Measurements from ENCODE around the gene DHODH. TPM values are rescaled to one million over a fixed set of nuclear protein-coding genes. Genes with fewer than 3 reads are reported as not detected.

Gene DHODH
- total RNA-seq, 8 experiments from 2014 or later, result 3.7 to 17.1 (median 6.7) TPM

DNA sequence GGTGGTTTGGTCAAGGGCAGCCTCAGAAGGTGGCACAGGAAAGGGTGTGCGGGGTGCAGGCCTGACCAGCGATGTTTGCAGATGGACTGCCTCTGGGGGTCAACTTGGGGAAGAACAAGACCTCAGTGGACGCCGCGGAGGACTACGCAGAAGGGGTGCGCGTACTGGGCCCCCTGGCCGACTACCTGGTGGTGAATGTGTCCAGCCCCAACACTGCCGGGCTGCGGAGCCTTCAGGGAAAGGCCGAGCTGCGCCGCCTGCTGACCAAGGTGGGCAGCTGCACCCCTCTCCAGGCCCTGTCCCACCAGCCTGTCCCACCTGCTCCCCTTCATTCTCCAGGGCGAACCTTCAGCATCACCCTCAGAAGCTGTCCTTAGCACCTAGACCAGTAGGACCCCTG lies 12.5 kb downstream of the DHODH start:
- in situ Hi-C loops (cut with MboI; ENCODE audit: low pct_unique_long_range_greater_than_20kb in 2 of 9, low sequenced_read_pairs in 9 of 9, unreplicated experiment in 9 of 9), result no loop called here
- ATAC-seq (replicated peaks in 6 of 8), result no peak
- Histone ChIP-seq H3K27ac (no peak overlapping the region), H3K4me1 (replicated peaks in 1 of 2) (no peaks in the 10 kb centered on the region), H3K4me3 (no peak overlapping the region)
- WGBS, 10 experiments, result 98 to 100% (median 98%) methylated on average over 1 to 9 of the region's 15 CpGs; no CpG with 5 or more reads in 7 of the 10 experiments

DNA sequence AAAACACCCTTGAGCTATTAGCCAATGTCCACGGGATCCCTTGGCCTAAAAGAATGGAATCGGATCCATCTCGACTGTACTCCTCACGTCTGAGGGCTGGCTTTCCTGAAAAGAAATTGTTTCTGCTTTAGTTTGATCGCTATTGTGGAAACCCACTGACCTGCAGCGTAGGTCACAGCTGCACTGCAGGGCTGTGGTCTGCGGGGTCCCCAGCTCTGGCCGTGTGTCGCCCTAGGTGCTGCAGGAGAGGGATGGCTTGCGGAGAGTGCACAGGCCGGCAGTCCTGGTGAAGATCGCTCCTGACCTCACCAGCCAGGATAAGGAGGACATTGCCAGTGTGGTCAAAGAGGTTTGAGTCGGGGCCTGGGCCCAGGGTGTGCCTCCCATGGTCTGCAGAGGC lies 13.6 kb downstream of the DHODH start:
- no peak overlapping the region for H3K27ac ChIP-seq
- ATAC-seq (replicated peaks in 6 of 8), result no peak
- 76 to 100% (median 94%) methylated on average over 3 to 10 of the region's 13 CpGs; no CpG with 5 or more reads in 2 of the 10 experiments for WGBS, 10 experiments
- in situ Hi-C loops (cut with MboI; ENCODE audit: low pct_unique_long_range_greater_than_20kb in 2 of 9, low sequenced_read_pairs in 9 of 9, unreplicated experiment in 9 of 9), result no loop called here
- H3K4me1 ChIP-seq (replicated peaks in 1 of 2), result no peaks in the 10 kb centered on the region
- H3K4me3 ChIP-seq, result no peak overlapping the region

DNA sequence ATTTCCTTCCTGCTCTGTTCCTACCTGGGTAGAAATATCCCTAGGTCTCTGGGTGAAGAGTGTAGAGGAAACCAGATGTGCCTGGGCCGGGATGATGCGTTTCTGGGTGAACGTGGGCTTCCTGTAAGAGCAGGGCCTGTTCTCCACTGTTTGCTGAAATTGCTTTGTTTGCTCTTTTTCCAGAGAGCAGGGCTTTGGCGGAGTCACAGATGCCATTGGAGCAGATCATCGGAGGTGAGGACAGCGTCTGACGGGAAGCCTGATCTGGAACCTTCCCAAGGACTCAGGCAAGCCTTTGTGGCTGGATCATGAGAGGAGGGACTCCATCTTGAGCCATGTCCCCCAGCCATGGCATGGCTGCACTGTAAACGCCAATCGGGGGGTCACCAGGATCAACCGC lies 15.4 kb downstream of the DHODH start:
- in situ Hi-C loops (cut with MboI; ENCODE audit: low pct_unique_long_range_greater_than_20kb in 2 of 9, low sequenced_read_pairs in 9 of 9, unreplicated experiment in 9 of 9), result no loop called here

DNA sequence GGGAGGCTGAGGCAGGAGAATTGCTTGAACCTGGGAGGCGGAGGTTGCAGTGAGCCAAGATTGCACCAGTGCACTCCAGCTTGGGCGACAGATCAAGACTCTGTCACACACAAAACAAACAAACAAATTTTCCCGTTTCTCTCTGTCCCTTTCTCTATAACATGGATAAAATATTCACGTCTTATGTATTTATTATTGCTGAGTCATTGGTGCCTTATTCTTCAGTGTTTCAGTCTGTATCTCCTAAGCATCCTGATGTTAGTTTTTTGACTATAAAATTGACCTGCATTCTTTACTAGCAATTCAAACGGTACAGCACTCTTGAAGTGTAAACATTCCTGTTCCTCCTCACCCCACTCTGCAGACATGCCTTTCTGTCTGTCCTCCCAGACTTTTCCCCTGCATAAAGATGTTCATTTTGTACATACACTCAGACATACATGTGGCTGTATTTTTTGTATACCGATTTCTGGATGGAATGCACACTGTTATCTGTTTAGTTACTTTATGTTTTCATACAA lies 16.4 kb downstream of the DHODH start:
- WGBS, 10 experiments, result 38 to 100% (median 81%) methylated on average over 1 to 5 of the region's 6 CpGs
- in situ Hi-C loops (cut with MboI; ENCODE audit: low pct_unique_long_range_greater_than_20kb in 2 of 9, low sequenced_read_pairs in 9 of 9, unreplicated experiment in 9 of 9), result no loop called here
- Histone ChIP-seq H3K4me1 (replicated peaks in 1 of 2) (no peaks in the 10 kb centered on the region), H3K27ac (no peak overlapping the region), H3K4me3 (no peak overlapping the region)
- no peak for ATAC-seq (replicated peaks in 6 of 8)

More for the DNA sequence above, 15.4 kb downstream of the DHODH start:
- no peaks in the 10 kb centered on the region for H3K4me1 ChIP-seq (replicated peaks in 1 of 2)
- H3K4me3 ChIP-seq, result no peak overlapping the region
- WGBS, 10 experiments, result 90 to 100% (median 99%) methylated on average over 1 to 7 of the region's 10 CpGs; no CpG with 5 or more reads in 4 of the 10 experiments
- no peak overlapping the region for H3K27ac ChIP-seq
- ATAC-seq (replicated peaks in 6 of 8), result no peak

DNA sequence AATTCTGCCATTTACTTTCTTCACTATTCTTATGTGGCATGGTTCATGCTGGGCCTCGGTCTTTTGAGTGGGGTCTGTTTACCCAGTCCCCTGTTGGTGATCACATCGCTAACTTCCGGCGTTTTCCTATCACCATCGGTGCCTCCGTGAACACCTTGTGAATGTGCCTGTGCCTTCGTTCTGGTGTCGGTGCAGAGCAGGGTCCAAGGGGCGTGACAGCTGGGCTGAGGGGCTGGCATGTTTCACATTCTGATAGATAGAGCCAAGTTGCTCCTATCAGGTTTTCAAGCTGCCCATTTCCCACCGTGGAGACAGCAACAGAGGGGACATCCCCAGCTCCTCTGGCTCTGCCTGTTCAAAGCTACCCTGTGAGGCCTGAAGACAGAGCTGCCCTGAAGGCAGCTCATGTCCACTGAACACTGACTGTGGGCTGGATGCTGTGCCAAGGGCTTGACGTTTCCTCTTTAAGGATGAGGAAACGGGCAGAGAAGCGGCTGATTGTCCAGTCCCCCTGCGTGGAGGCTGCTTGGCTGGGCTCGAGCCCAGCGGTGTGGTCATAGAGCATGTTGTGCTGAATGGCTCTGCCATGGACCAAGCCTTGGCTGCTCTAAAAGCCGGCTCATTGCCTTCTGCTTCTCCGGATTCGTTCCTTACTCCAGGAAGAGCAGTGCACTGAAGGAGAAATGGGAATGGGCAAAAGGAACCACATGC lies 17.0 kb downstream of the DHODH start:
- no peak overlapping the region for H3K27ac ChIP-seq
- H3K4me3 ChIP-seq, result no peak overlapping the region
- H3K4me1 ChIP-seq (replicated peaks in 1 of 2), result no peaks in the 10 kb centered on the region
- in situ Hi-C loops (cut with MboI; ENCODE audit: low pct_unique_long_range_greater_than_20kb in 2 of 9, low sequenced_read_pairs in 9 of 9, unreplicated experiment in 9 of 9), result no loop called here
- 88 to 100% (median 94%) methylated on average over 4 to 15 of the region's 19 CpGs; no CpG with 5 or more reads in 3 of the 10 experiments for WGBS, 10 experiments
- ATAC-seq (replicated peaks in 6 of 8), result no peak

DNA sequence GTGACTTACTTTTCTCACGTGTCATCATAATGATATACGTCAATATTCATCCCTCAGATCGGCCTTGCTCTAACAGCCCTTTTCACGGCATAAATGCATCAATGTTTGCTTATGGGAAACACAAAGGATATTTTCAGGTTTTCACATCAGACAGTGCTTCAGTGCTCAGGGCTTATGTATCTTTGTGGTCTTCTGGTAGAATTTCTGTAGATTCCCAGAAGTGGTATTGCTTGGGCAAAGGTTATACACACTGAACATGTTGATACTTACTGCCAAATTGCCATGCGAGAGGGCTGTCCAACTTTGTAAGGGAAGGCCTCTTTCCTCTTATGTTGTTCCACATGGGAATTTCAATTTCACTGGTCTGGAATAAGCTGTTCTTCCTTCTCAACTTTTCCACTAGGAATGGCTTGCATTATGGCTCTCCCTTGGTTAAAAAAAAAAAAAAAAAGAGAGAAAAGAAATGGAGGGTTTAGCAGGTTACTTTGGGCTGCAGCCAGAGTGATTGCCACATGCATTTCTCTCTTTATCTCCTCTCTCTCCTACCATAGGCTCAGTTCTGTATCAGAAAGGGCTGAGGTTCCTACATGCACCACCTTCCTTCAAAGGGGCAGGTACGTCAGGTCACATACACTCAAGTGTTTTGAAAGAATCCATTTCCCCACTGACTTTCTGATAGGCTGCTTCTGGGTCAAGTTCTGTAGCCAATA lies 19.3 kb downstream of the DHODH start:
- H3K4me3 ChIP-seq, result no peak overlapping the region
- in situ Hi-C loops (cut with MboI; ENCODE audit: low pct_unique_long_range_greater_than_20kb in 2 of 9, low sequenced_read_pairs in 9 of 9, unreplicated experiment in 9 of 9), result no loop called here
- WGBS, 10 experiments, result 84 to 100% (median 98%) methylated on average over 1 to 6 of the region's 6 CpGs
- no peak overlapping the region for H3K27ac ChIP-seq
- ATAC-seq (replicated peaks in 6 of 8), result no peak
- no peaks in the 10 kb centered on the region for H3K4me1 ChIP-seq (replicated peaks in 1 of 2)

DNA sequence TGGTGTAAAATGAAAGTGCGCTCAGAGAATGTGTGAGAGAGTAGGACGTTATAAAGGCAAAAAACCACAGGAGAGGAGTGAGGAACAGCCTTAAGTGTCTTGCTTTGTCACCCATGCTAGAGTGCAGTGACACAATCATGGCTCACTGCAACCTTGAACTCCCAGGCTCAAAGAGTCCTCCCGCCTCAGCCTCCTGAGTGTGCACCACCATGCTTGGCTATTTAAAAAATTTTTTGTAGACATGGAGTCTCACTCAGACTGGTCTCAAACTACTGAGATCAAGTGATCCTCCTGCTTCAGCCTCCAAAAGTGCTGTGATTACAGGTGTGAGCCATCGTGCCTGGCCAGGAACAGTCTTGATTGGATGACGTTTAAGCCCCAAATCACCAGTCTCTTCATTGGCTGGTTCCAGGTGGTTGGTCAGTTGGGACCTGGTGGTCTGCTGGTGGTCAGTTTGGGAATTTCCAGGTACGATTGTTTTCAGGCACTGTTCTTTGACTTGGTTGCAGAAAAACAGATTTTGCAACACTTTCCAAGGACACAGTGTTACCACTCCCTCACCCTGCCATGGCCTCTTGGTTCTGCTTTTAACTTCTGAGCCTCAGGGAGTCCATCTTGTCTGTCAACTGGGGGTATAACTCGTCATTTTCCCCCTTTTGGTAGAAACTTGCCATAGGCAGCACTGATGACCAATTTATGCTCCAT lies 21.2 kb downstream of the DHODH start:
- Histone ChIP-seq H3K4me1 (replicated peaks in 1 of 2) (no peaks in the 10 kb centered on the region), H3K27ac (no peak overlapping the region), H3K4me3 (no peak overlapping the region)
- ATAC-seq (replicated peaks in 6 of 8), result no peak
- WGBS, 10 experiments, result 68 to 100% (median 84%) methylated on average over 2 to 6 of the region's 7 CpGs; no CpG with 5 or more reads in 2 of the 10 experiments
- in situ Hi-C loops (cut with MboI; ENCODE audit: low pct_unique_long_range_greater_than_20kb in 2 of 9, low sequenced_read_pairs in 9 of 9, unreplicated experiment in 9 of 9), result no loop called here

DNA sequence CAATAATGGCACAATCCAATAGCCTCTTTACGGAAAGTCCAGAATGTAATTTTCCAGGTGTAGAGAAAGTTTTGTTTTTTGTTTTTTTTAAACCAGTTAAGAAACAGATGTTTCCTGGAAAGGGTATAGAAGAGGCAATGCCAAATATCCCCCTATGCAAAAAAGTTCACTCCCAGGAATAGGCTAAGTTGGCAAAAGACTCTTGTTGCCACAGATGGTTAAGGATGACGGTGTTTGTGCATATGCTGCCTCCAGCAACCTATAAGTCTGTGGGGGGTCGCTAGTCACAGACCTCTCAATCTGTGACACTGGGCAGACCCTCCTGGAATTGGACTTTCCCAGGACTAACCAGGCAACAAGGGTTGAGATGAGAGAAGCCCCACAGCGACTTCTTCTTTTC lies 24.9 kb downstream of the DHODH start:
- in situ Hi-C loops (cut with MboI; ENCODE audit: low pct_unique_long_range_greater_than_20kb in 2 of 9, low sequenced_read_pairs in 9 of 9, unreplicated experiment in 9 of 9), result no loop called here
- Histone ChIP-seq H3K4me3 (no peak overlapping the region), H3K27ac (no peak overlapping the region), H3K4me1 (replicated peaks in 1 of 2) (no peaks in the 10 kb centered on the region)
- no peak for ATAC-seq (replicated peaks in 6 of 8)
- 40 to 100% (median 100%) methylated on average over 1 to 3 of the region's 4 CpGs; no CpG with 5 or more reads in 1 of the 10 experiments for WGBS, 10 experiments

DNA sequence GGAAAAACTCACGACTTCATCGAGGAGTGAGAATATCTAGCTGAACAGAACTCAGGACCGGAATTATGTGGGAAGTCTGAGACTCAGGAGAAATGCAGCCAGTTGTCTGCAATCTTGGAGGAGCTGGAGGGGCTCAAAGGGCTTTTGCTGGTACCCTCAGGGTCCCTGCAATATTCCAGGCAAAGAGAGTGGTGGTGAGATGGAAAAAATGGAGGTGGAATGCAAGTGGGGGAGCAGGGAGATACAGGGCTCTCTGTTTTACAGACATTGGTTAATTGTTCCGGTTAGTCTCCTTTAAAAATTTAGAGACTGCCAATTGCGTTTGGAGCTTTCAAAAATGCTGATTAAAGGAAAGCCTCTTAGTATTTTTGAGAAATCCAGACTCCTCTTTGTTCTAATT lies 27.6 kb downstream of the DHODH start:
- no peak overlapping the region for H3K27ac ChIP-seq
- no peak overlapping the region for H3K4me3 ChIP-seq
- in situ Hi-C loops (cut with MboI; ENCODE audit: low pct_unique_long_range_greater_than_20kb in 2 of 9, low sequenced_read_pairs in 9 of 9, unreplicated experiment in 9 of 9), result no loop called here
- no peaks in the 10 kb centered on the region for H3K4me1 ChIP-seq (replicated peaks in 1 of 2)
- no peak for ATAC-seq (replicated peaks in 6 of 8)
- 45 to 100% (median 84%) methylated on average over 1 to 5 of the region's 5 CpGs; no CpG with 5 or more reads in 1 of the 10 experiments for WGBS, 10 experiments

DNA sequence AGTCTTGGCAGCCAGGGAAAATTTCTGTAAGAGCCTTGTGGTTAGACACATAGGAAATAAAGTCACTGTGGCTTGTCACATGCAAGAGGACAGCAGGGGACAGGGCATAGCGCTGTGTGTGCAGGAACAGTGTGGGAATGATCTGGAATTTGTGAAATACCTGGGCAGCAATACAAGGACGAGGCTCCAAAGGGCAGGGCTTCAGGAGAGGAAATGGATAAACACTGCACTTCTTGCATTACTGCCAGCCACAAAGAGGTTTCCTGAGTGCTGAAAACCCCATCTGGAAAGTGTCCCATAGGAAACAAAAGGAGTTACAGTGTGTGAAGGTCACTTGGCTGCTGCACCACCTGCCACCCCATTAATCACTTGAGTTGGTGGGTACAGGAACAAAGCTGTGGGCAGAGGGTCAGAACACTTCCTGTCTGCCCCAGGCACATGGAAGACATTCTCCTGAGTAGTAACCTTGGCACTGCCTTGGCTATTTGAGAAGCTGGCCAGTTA lies 33.7 kb downstream of the DHODH start:
- ATAC-seq (replicated peaks in 6 of 8), result peak in 3 of 8 experiments; percentile 61 to 95 (median 65)
- Histone ChIP-seq H3K4me3 (no peak overlapping the region), H3K27ac (no peak overlapping the region), H3K4me1 (replicated peaks in 1 of 2) (peaks cover 0 to 4% of the 10 kb centered on the region in 2 donors)
- WGBS, 10 experiments, result 0 to 80% (median 60%) methylated on average over 1 to 2 of the region's 2 CpGs; no CpG with 5 or more reads in 3 of the 10 experiments
- in situ Hi-C loops (cut with MboI; ENCODE audit: low pct_unique_long_range_greater_than_20kb in 2 of 9, low sequenced_read_pairs in 9 of 9, unreplicated experiment in 9 of 9), result no loop called here

DNA sequence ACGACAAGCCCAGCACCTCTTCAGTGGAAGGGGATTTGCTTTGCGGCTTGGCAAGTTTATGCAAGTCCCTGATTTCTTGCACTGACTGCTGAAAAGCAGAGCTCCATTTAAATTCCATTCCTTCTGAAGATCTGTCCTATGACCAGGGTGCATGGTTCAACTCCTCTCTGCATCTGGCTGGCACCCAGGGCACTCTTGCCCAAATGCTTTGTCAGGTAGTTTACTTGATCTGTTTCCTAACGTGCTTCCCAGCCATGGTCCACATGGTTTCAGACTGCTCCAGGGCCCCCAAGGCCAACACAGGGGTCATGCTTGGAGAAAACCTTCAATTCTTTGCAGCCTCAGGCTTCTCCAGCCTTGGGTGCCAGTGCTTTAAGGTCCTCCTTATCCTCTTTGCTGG lies 34.5 kb downstream of the DHODH start:
- in situ Hi-C loops (cut with MboI; ENCODE audit: low pct_unique_long_range_greater_than_20kb in 2 of 9, low sequenced_read_pairs in 9 of 9, unreplicated experiment in 9 of 9), result no loop called here
- Histone ChIP-seq H3K4me3 (no peak overlapping the region), H3K27ac (no peak overlapping the region), H3K4me1 (replicated peaks in 1 of 2) (peaks cover 0 to 4% of the 10 kb centered on the region in 2 donors)
- no peak for ATAC-seq (replicated peaks in 6 of 8)
- WGBS, 10 experiments, result 0 to 100% (median 71%) methylated on average over 1 to 2 of the region's 3 CpGs; no CpG with 5 or more reads in 4 of the 10 experiments

DNA sequence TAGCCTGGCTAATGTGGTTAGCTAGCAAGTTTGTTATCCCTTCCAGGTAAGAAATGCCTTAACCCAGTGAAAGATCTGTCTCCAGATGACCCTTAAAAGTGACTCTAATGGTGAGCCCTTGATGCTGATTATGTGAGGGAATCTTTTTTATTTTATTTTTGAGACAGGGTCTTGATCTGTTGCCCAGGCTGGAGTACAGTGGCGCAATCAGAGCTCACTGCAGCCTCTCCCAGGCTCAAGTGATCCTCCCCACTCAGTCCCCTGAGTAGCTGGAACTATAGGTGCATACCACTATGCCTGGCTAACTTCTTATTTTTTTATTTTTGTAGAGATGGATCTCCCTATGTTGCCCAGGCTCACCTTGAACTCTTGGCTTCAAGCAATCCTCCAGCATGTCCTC lies 35.0 kb downstream of the DHODH start:
- no peak for ATAC-seq (replicated peaks in 6 of 8)
- 20 to 100% (median 72%) methylated on average over 1 of the region's 1 CpG; no CpG with 5 or more reads in 6 of the 10 experiments for WGBS, 10 experiments
- H3K27ac ChIP-seq, result no peak overlapping the region

DNA sequence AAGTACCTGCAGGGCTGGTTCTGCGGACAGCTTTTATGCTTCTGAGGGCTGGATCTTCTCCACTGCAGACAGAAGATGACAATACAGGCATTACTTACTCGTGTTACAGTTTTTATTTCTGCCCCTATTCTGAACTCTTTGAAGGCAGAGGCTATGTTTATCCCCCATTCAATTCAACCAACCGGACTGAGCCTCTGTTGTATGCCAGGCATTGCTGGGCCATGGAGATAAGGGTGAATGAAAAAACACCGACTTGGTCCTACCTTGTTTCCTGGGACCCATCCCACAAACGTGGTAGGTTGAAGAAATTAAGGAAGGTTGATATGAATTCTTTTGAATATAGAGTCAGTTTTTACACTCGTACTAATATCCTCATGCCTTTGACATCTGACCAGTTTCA lies 35.8 kb downstream of the DHODH start:
- ATAC-seq (replicated peaks in 6 of 8), result no peak
- H3K27ac ChIP-seq, result no peak overlapping the region
- peaks cover 0 to 4% of the 10 kb centered on the region in 2 donors for H3K4me1 ChIP-seq (replicated peaks in 1 of 2)
- H3K4me3 ChIP-seq, result no peak overlapping the region
- in situ Hi-C loops (cut with MboI; ENCODE audit: low pct_unique_long_range_greater_than_20kb in 2 of 9, low sequenced_read_pairs in 9 of 9, unreplicated experiment in 9 of 9), result no loop called here
- WGBS, 10 experiments, result 26 to 95% (median 68%) methylated on average over 2 to 6 of the region's 6 CpGs

More for the DNA sequence above, 35.0 kb downstream of the DHODH start:
- in situ Hi-C loops (cut with MboI; ENCODE audit: low pct_unique_long_range_greater_than_20kb in 2 of 9, low sequenced_read_pairs in 9 of 9, unreplicated experiment in 9 of 9), result no loop called here
- Histone ChIP-seq H3K4me1 (replicated peaks in 1 of 2) (peaks cover 0 to 4% of the 10 kb centered on the region in 2 donors), H3K4me3 (no peak overlapping the region)
